ENCODE data around the gene DYNLT1.

Gene DYNLT1

GRCh38 chr6:158591810-158592209 lies 52.7 kb downstream of the DYNLT1 start:
- DNase-seq: no peak

- no peak for DNase-seq
Measured at GRCh38 chr6:158591134-158591809, 53.3 kb downstream of the DYNLT1 start.

GRCh38 chr6:158589366-158589765 lies 55.2 kb downstream of the DYNLT1 start:
- DNase-seq: no peak

GRCh38 chr6:158586652-158587051 lies 57.9 kb downstream of the DYNLT1 start:
- no peak for DNase-seq

Measured in stimulated activated CD4-positive, alpha-beta T cell treated with anti-CD3 and anti-CD28 coated beads, Interleukin-2, amount 100 ng/mL, for 24 hours (primary cell).